ENCODE results near the gene BACE1.

BACE1 gene

GRCh38 chr11:117337076-117337475 is 21.0 kb upstream of the BACE1 start:
- Histone ChIP-seq H3K4me3 (replicated peaks; ENCODE audit: low read depth, low read length) (no peak overlapping the region), H3K27me3 (replicated peaks; ENCODE audit: control insufficient read depth, insufficient read depth, low read length) (no peaks in the 10 kb centered on the region), H3K36me3 (ENCODE audit: control insufficient read depth, insufficient read depth, low read length) (peaks cover 5% of the 10 kb centered on the region)
- DNase-seq (ENCODE audit: extremely low read depth, insufficient read length), result no peak
- TF ChIP-seq CTCF (IDR thresholded peaks at IDR 0.05; ENCODE audit: insufficient read depth, low read length, poor library complexity, severe bottlenecking), result no peak

GRCh38 chr11:117335399-117335798 is 19.3 kb upstream of the BACE1 start:
- DNase-seq (ENCODE audit: extremely low read depth, insufficient read length), result no peak
- no peak for TF ChIP-seq CTCF (IDR thresholded peaks at IDR 0.05; ENCODE audit: insufficient read depth, low read length, poor library complexity, severe bottlenecking)
- peaks cover 2% of the 10 kb centered on the region for H3K36me3 ChIP-seq (ENCODE audit: control insufficient read depth, insufficient read depth, low read length)

GRCh38 chr11:117334896-117335295 is 18.8 kb upstream of the BACE1 start:
- Histone ChIP-seq H3K27me3 (replicated peaks; ENCODE audit: control insufficient read depth, insufficient read depth, low read length) (no peaks in the 10 kb centered on the region), H3K36me3 (ENCODE audit: control insufficient read depth, insufficient read depth, low read length) (peaks cover 2% of the 10 kb centered on the region), H3K4me3 (replicated peaks; ENCODE audit: low read depth, low read length) (no peak overlapping the region)
- no peak for DNase-seq (ENCODE audit: extremely low read depth, insufficient read length)
- no peak for TF ChIP-seq CTCF (IDR thresholded peaks at IDR 0.05; ENCODE audit: insufficient read depth, low read length, poor library complexity, severe bottlenecking)

More at GRCh38 chr11:117335399-117335798, 19.3 kb upstream of the BACE1 start:
- Histone ChIP-seq H3K4me3 (replicated peaks; ENCODE audit: low read depth, low read length) (no peak overlapping the region), H3K27me3 (replicated peaks; ENCODE audit: control insufficient read depth, insufficient read depth, low read length) (no peaks in the 10 kb centered on the region)

GRCh38 chr11:117333917-117334316 is 17.9 kb upstream of the BACE1 start:
- no peaks in the 10 kb centered on the region for H3K27me3 ChIP-seq (replicated peaks; ENCODE audit: control insufficient read depth, insufficient read depth, low read length)
- H3K4me3 ChIP-seq (replicated peaks; ENCODE audit: low read depth, low read length), result no peak overlapping the region
- DNase-seq (ENCODE audit: extremely low read depth, insufficient read length), result no peak
- peaks cover 2% of the 10 kb centered on the region for H3K36me3 ChIP-seq (ENCODE audit: control insufficient read depth, insufficient read depth, low read length)
- TF ChIP-seq CTCF (IDR thresholded peaks at IDR 0.05; ENCODE audit: insufficient read depth, low read length, poor library complexity, severe bottlenecking), result no peak

- Histone ChIP-seq H3K27me3 (replicated peaks; ENCODE audit: control insufficient read depth, insufficient read depth, low read length) (no peaks in the 10 kb centered on the region), H3K4me3 (replicated peaks; ENCODE audit: low read depth, low read length) (no peak overlapping the region), H3K36me3 (ENCODE audit: control insufficient read depth, insufficient read depth, low read length) (no peaks in the 10 kb centered on the region; the same call in none of the 2 replicates)
- no peak for TF ChIP-seq CTCF (IDR thresholded peaks at IDR 0.05; ENCODE audit: insufficient read depth, low read length, poor library complexity, severe bottlenecking)
- no peak for DNase-seq (ENCODE audit: extremely low read depth, insufficient read length)
Observed at GRCh38 chr11:117332843-117333242, 16.8 kb upstream of the BACE1 start.

GRCh38 chr11:117328375-117329010 is 12.4 kb upstream of the BACE1 start:
- Histone ChIP-seq H3K27me3 (replicated peaks; ENCODE audit: control insufficient read depth, insufficient read depth, low read length) (no peaks in the 10 kb centered on the region), H3K4me3 (replicated peaks; ENCODE audit: low read depth, low read length) (peak overlapping the region; percentile 78), H3K36me3 (ENCODE audit: control insufficient read depth, insufficient read depth, low read length) (no peaks in the 10 kb centered on the region)
- TF ChIP-seq CTCF (IDR thresholded peaks at IDR 0.05; ENCODE audit: insufficient read depth, low read length, poor library complexity, severe bottlenecking), result no peak
- no peak for DNase-seq (ENCODE audit: extremely low read depth, insufficient read length)
